Stimulated activated naive CD8-positive, alpha-beta T cell treated with anti-CD3 and anti-CD28 coated beads, Interleukin-15, Interleukin-2, amounts not matched to agents 100 ng/mL and 50 ng/mL, for 24 hours (primary cell): Measurements from ENCODE around the gene RNF126.

Experiments used
- H3K27ac Mint-ChIP-seq: one replicate; pipeline ENCODE4 v1.8.0; 2021; ENCODE audit warnings: mild to moderate bottlenecking, mixed read lengths
- H3K27me3 Mint-ChIP-seq: one replicate; pipeline ENCODE4 v1.8.0; 2021; ENCODE audit warnings: mixed read lengths
- H3K36me3 Mint-ChIP-seq: one replicate; pipeline ENCODE4 v1.8.0; 2021; ENCODE audit warnings: low read depth, mixed read lengths
- H3K4me1 Mint-ChIP-seq: one replicate; pipeline ENCODE4 v1.8.0; 2021; ENCODE audit warnings: low read depth, mixed read lengths
- H3K4me3 Mint-ChIP-seq: one replicate; pipeline ENCODE4 v1.8.0; 2021; ENCODE audit warnings: mild to moderate bottlenecking, mixed read lengths
- H3K9me3 Mint-ChIP-seq: one replicate; pipeline ENCODE4 v1.8.0; 2021; ENCODE audit warnings: mixed read lengths

Gene RNF126

DNA sequence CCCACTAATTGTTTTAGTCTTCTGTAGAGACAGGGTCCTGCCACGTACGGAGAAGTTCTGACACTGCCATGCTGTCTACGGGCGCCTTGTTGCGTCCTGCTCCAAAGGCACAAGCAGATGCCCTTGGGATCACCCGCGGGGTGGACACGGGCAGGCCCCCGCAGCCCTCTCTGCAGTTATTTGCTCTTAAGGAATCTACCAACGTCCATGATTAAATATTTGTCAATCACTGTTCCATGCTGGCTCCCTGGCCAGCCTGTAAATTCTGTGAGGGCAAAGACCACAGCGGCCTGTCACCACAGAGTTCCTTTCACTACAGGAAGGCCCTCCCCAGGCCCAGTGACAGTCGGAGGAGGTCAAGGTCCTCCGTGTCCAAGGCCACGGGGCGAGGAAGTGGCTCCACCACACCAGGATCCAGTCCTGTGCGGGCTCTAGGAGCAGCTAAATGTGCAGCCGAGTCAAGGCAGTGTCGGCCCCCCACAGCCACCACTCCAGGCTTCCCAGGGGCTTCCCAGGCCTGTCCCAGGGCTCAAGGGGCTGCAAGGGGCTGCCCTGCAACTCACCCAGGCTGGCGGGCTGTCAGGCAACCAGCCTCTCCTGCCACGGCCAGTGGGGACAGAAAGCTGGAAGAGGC, 2.1 kb downstream of the RNF126 start:
- Mint-ChIP-seq H3K27ac (peak overlapping the region; percentile 95), H3K27me3 (no peaks in the 10 kb centered on the region), H3K4me3 (peak overlapping the region; percentile 92), H3K4me1 (peaks cover 54% of the 10 kb centered on the region), H3K9me3 (no peaks in the 10 kb centered on the region), H3K36me3 (peaks cover 26% of the 10 kb centered on the region)

GRCh38 chr19:658916-659839, 3.8 kb downstream of the RNF126 start:
- Mint-ChIP-seq H3K4me1 (peaks cover 59% of the 10 kb centered on the region), H3K36me3 (peaks cover 38% of the 10 kb centered on the region), H3K27ac (peak overlapping the region; percentile 95), H3K9me3 (no peaks in the 10 kb centered on the region), H3K4me3 (peak overlapping the region; percentile 92), H3K27me3 (no peaks in the 10 kb centered on the region)

- Mint-ChIP-seq H3K4me3 (no peak overlapping the region), H3K36me3 (peaks cover 47% of the 10 kb centered on the region), H3K27ac (peak overlapping the region; percentile 55), H3K9me3 (no peaks in the 10 kb centered on the region), H3K27me3 (no peaks in the 10 kb centered on the region), H3K4me1 (peaks cover 52% of the 10 kb centered on the region)
Measured at GRCh38 chr19:658059-658839, 4.8 kb downstream of the RNF126 start.

DNA sequence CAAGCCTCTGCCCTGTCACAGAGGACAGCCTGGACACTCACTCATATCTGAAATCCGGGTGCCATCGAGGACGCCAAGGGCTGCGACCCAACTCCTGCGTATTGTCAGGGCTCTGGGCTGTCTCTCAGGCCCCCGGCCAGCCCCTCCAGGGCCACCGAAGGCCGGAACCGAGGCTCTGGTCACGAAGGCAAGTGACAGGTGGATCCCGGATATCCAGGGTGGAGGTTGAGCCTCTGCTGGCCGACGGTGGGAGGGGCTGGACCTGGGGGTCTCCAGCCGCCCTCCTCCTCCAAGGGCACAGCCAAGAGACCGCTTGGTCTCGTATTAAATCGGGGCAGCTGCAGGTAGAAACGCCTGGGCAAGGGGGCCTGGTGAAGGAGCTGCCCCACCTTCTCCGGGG, 5.4 kb downstream of the RNF126 start:
- H3K27me3 Mint-ChIP-seq: no peaks in the 10 kb centered on the region
- peaks cover 47% of the 10 kb centered on the region for H3K36me3 Mint-ChIP-seq
- H3K9me3 Mint-ChIP-seq: no peaks in the 10 kb centered on the region
- H3K4me3 Mint-ChIP-seq: no peak overlapping the region
- peaks cover 52% of the 10 kb centered on the region for H3K4me1 Mint-ChIP-seq
- no peak overlapping the region for H3K27ac Mint-ChIP-seq

- Mint-ChIP-seq H3K4me3 (no peak overlapping the region), H3K36me3 (peaks cover 46% of the 10 kb centered on the region), H3K4me1 (peaks cover 52% of the 10 kb centered on the region), H3K27ac (no peak overlapping the region), H3K9me3 (no peaks in the 10 kb centered on the region), H3K27me3 (no peaks in the 10 kb centered on the region)
Measured at GRCh38 chr19:656751-657559, 6.1 kb downstream of the RNF126 start.

- H3K27ac Mint-ChIP-seq: peak overlapping the region; percentile 14
- peaks cover 48% of the 10 kb centered on the region for H3K4me1 Mint-ChIP-seq
Measured at GRCh38 chr19:655691-656090, 7.3 kb downstream of the RNF126 start.

GRCh38 chr19:653425-653824, 9.6 kb downstream of the RNF126 start:
- no peaks in the 10 kb centered on the region for H3K9me3 Mint-ChIP-seq
- no peaks in the 10 kb centered on the region for H3K27me3 Mint-ChIP-seq
- H3K4me1 Mint-ChIP-seq: peaks cover 28% of the 10 kb centered on the region
- peaks cover 31% of the 10 kb centered on the region for H3K36me3 Mint-ChIP-seq
- no peak overlapping the region for H3K4me3 Mint-ChIP-seq
- no peak overlapping the region for H3K27ac Mint-ChIP-seq

More at GRCh38 chr19:655691-656090, 7.3 kb downstream of the RNF126 start:
- no peaks in the 10 kb centered on the region for H3K9me3 Mint-ChIP-seq
- peaks cover 35% of the 10 kb centered on the region for H3K36me3 Mint-ChIP-seq
- no peaks in the 10 kb centered on the region for H3K27me3 Mint-ChIP-seq
- H3K4me3 Mint-ChIP-seq: no peak overlapping the region

- Mint-ChIP-seq H3K27ac (no peak overlapping the region), H3K36me3 (peaks cover 31% of the 10 kb centered on the region), H3K4me3 (no peak overlapping the region)
Measured at GRCh38 chr19:652467-653389, 10.3 kb downstream of the RNF126 start.

DNA sequence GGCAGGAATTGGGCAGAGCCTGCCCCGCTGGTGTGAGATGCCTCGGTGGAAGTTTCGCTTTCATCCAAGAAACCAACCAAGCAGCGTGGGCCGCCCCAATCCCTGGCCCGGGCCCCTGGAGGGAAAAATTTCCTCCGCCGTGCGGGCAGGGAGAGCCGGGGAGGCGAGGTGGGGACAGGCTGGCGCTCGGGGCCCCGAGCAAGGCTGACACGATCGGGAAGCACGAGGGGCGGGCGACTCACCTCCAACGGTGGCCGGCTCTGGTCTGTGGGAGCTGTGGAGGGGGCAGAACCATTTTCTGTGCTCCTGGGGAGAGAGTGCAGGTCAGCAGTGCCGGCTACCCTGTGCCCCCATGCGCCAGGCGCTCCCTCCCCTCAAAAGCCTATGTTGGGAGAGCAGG, 11.0 kb downstream of the RNF126 start:
- H3K36me3 Mint-ChIP-seq: peaks cover 31% of the 10 kb centered on the region
- peaks cover 21% of the 10 kb centered on the region for H3K4me1 Mint-ChIP-seq
- H3K27me3 Mint-ChIP-seq: no peaks in the 10 kb centered on the region
- H3K4me3 Mint-ChIP-seq: no peak overlapping the region
- H3K27ac Mint-ChIP-seq: no peak overlapping the region
- no peaks in the 10 kb centered on the region for H3K9me3 Mint-ChIP-seq

More at GRCh38 chr19:652467-653389, 10.3 kb downstream of the RNF126 start:
- no peaks in the 10 kb centered on the region for H3K27me3 Mint-ChIP-seq
- peaks cover 27% of the 10 kb centered on the region for H3K4me1 Mint-ChIP-seq
- no peaks in the 10 kb centered on the region for H3K9me3 Mint-ChIP-seq

GRCh38 chr19:651114-651818, 11.7 kb downstream of the RNF126 start:
- Mint-ChIP-seq H3K27me3 (no peaks in the 10 kb centered on the region), H3K4me1 (peaks cover 17% of the 10 kb centered on the region), H3K9me3 (no peaks in the 10 kb centered on the region), H3K4me3 (no peak overlapping the region), H3K27ac (no peak overlapping the region), H3K36me3 (peaks cover 32% of the 10 kb centered on the region)

DNA sequence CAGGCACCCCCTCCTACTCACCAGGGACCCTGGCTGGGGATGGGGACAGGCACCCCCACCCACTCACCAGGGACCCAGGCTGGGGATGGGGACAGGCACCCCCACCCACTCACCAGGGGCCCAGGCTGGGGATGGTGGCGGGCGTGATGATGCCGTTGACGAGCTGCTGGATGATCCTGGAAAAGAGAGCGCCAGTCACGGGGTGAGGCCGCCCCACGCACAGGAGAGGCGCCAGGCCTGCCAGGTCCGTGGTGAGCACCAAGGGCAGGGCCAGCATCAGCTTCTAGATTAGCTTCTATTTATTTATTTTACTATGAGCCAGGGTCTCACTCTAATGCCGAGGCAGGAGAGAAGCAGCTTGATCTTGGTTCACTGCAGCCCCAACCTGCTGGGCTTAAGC, 12.9 kb downstream of the RNF126 start:
- Mint-ChIP-seq H3K4me3 (no peak overlapping the region), H3K27me3 (no peaks in the 10 kb centered on the region), H3K27ac (no peak overlapping the region), H3K36me3 (peaks cover 29% of the 10 kb centered on the region), H3K9me3 (no peaks in the 10 kb centered on the region), H3K4me1 (peaks cover 5% of the 10 kb centered on the region)

DNA sequence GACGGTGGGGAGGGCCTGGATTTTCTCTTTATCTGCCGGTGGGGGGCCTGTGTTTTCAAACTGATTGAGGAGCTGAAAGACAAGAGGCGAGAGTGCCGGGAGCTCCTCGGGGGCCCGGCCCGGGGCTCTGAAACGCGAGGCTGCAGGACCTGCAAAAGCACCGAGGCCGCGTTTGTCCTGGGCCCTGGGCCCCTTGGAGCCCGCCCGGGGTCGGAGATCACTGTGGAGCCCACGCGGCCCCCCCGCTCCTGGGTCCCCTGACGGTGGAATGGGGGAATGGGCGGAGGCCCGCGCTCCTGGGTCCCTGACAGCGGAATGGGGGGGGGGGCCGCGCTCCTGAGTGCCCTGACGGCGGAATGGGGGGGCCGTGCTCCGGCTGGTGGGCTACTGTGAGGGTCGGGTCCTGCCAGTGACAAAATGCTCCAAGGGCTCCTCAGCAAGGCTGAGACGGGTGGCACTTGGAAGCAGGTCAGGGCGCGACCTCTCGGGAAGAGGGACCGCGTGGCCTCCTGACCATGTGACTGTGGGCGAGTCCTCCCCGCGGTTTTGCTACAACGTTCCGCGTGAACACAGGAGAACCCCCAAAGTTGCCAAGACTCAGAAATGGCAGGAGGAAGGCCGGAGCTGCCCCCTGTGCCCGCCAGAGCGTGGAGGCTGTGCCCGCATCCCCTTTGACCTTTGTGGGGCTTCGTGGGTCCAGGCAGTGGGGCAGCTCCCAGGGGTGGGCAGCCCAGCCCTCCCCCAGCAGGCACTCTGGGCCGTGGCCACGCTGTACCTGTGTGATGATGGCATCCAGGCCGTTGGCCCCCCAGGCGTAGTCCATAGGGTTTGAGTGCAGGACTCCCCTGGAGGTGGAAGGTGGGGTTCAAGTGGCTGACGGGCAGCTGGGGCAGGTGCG, 13.9 kb downstream of the RNF126 start:
- Mint-ChIP-seq H3K4me3 (no peak overlapping the region), H3K36me3 (peaks cover 23% of the 10 kb centered on the region), H3K27me3 (no peaks in the 10 kb centered on the region), H3K27ac (no peak overlapping the region), H3K4me1 (no peaks in the 10 kb centered on the region), H3K9me3 (no peaks in the 10 kb centered on the region)
